Effector memory CD4-positive, alpha-beta T cell (primary cell): ENCODE measurements around the gene SIL1.

ENCODE experiments used
- DNase-seq, 3 donors: peaks; one replicate each; pipeline ENCODE4 v3.0.0-alpha.2; 2020
- H3K27ac ChIP-seq: 2 replicates; pipeline ENCODE4 v1.7.0; 2013; ENCODE audit warnings: mild to moderate bottlenecking, low read length, moderate library complexity; ENCODE audit not compliant: insufficient read depth, poor library complexity, severe bottlenecking
- H3K27me3 ChIP-seq: replicated peaks from 2 replicates; pipeline ENCODE4 v1.7.0; 2013; ENCODE audit warnings: mild to moderate bottlenecking, low read length; ENCODE audit not compliant: insufficient read depth, control insufficient read depth, poor library complexity, severe bottlenecking
- H3K36me3 ChIP-seq: 2 replicates; pipeline ENCODE4 v1.7.0; 2013; ENCODE audit warnings: mild to moderate bottlenecking, low read length, moderate library complexity; ENCODE audit not compliant: control insufficient read depth, insufficient read depth
- H3K4me1 ChIP-seq: 2 replicates; pipeline ENCODE4 v1.7.0; 2013; ENCODE audit warnings: low read length, mild to moderate bottlenecking; ENCODE audit not compliant: control insufficient read depth, insufficient read depth, poor library complexity, severe bottlenecking
- H3K4me3 ChIP-seq: 2 replicates; pipeline ENCODE4 v1.7.0; 2013; ENCODE audit warnings: low read length, low read depth, mild to moderate bottlenecking; ENCODE audit not compliant: insufficient read depth, poor library complexity, severe bottlenecking
- H3K9me3 ChIP-seq: 2 replicates; pipeline ENCODE4 v1.7.0; 2013; ENCODE audit warnings: mild to moderate bottlenecking, low read length, moderate library complexity; ENCODE audit not compliant: control insufficient read depth

The SIL1 gene

DNA sequence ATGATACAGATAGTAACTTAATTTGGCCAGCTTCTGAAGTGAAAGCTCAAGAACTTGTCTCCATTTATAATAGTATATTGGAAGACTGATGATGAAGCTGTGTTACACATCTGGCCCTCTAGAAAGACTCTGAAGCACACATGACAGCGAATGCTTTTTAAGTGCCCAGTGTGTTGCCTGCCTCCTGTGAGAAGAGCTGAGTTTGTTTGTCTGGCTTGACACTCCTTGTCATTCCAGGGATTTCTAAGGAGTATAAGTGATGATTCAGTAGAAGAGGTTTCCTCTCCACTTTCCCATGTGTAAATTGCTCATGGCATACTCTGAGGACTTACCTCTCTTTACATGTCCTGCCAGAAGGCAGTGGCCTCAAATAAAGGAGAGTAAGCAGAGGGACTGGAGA lies 292.6 kb downstream of the SIL1 start:
- H3K9me3 ChIP-seq = no peaks in the 10 kb centered on the region
- H3K4me3 ChIP-seq = no peak overlapping the region
- no peak for DNase-seq
- H3K27ac ChIP-seq = no peak overlapping the region
- no peaks in the 10 kb centered on the region for H3K27me3 ChIP-seq
- H3K36me3 ChIP-seq = peaks cover 7% of the 10 kb centered on the region
- no peaks in the 10 kb centered on the region for H3K4me1 ChIP-seq

DNA sequence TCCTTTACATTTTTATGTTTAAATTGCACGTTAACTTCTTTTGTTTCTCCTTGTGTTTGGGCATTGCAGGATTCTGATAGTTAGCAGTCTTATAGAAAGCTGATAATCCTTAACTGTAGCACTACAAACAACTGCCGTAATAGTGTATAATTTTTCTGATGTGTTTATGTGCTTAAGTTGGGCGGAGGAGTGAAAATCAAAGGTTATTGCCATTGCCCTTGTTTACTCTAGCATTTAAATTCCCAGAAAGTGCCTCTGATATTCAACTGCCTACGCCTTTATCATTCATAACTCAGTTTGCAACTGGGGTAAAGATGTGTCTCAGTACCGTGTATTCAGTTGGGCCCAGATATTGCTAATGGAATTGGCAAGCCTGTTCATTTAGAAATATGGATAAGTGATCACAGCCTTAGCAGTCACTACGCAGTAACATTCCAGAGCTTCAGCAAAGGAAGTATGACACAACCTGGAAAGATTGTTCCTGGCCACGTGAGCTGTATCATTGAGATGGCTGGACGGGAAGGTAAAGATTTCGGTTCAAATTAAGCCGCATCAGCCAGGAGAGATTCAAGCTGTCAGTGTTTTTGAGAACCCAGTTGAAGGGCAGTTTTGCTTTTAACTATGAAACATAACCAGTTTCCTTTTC lies 294.9 kb downstream of the SIL1 start:
- Histone ChIP-seq H3K36me3 (peaks cover 7% of the 10 kb centered on the region), H3K4me3 (no peak overlapping the region), H3K27ac (no peak overlapping the region), H3K9me3 (no peaks in the 10 kb centered on the region), H3K27me3 (no peaks in the 10 kb centered on the region), H3K4me1 (no peaks in the 10 kb centered on the region)
- DNase-seq = no peak

DNA sequence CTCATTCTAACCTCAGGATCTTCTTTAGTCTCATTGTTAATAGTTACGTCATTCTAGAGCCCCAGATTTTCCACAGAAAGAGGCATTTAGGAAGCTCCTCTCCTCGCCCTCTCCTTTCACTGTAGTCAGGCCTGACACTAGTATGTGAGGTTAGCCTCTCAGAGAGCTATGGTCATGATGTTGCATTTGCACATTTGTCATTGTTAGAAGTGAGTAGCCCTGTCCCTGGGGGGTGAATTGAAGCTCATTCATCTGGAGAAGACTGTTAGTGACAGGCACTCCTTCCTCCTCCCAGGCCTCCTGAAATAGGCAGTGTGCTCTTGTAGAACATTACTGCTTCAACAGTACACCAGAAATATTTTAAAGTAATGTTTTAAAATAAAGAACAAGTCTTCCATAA lies 296.5 kb downstream of the SIL1 start:
- Histone ChIP-seq H3K4me3 (no peak overlapping the region), H3K4me1 (no peaks in the 10 kb centered on the region), H3K9me3 (no peaks in the 10 kb centered on the region), H3K27me3 (no peaks in the 10 kb centered on the region), H3K36me3 (peaks cover 7% of the 10 kb centered on the region), H3K27ac (no peak overlapping the region)
- no peak for DNase-seq

DNA sequence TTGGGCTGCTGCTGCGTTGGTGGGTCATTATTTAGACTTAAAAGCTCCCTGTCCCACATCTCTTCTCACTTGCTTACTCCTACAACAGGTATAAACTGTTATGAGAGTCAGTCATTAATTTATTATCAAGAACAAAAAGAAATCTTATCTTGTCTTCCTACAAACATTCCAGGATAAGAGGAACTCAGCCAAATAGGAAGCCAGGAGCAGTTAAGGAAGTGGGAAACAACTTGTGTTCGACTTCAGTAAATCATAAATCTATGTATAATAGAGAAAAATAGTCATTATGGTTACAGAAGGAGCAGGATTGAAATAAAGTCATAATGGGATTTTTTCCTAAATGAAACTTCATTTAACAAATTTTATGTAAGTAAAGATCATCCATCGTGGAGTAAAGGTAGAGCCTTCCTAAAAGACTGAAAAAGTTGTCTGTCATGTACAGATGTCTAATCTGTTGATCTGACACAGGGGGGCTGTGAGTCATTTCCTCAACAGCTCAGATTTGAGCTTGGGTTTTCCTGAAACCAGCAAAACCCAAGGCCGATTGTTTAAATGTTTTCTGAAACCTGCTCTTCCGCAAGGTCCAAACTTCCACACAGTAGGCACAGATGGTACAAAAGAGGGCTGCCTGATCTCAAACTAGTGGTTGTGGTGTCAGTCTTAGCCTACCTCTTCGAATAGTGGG lies 297.7 kb downstream of the SIL1 start:
- Histone ChIP-seq H3K27me3 (no peaks in the 10 kb centered on the region), H3K4me3 (no peak overlapping the region), H3K9me3 (no peaks in the 10 kb centered on the region), H3K27ac (no peak overlapping the region), H3K4me1 (no peaks in the 10 kb centered on the region), H3K36me3 (peaks cover under 1% of the 10 kb centered on the region)
- no peak for DNase-seq

DNA sequence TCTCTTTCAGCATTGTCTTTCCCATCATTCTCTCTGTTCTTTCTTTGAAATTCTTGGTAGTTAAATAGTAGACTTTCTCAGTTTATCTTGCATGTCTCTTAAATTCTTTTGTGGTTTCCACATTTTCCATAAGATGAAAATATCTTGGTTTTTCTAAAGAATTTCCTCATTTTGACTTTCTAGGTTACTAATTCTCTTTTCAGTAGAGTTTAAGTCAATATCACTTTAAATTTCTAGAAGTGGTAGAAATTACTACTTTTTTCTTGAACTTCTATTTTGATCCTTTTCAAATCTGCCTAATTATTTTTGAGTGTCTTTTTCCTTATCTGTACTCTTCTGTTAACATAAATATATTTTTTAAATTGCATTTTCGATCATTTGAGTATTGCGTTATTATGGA lies 299.4 kb downstream of the SIL1 start:
- H3K36me3 ChIP-seq = no peaks in the 10 kb centered on the region
- no peaks in the 10 kb centered on the region for H3K9me3 ChIP-seq
- H3K4me1 ChIP-seq = no peaks in the 10 kb centered on the region

DNA sequence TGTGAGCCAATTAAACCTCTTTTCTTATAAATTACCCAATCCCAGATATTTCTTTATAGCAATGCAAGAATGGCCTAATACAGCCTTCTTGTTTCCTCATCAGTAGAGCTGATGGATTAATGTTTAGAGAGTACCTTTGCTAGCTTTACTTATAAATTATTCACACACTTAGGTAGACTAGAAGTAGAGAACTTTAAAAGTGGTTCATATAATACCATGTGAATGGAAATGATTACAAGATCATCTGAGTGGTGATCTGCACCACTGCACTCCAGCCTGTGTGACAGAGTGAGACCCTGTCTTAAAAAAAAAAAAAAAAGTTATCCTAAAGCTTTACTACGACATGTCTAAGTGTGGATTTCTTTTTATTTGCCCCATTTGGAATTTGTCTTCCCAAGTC lies 299.9 kb downstream of the SIL1 start:
- no peaks in the 10 kb centered on the region for H3K4me1 ChIP-seq
- H3K27me3 ChIP-seq = no peaks in the 10 kb centered on the region
- H3K36me3 ChIP-seq = no peaks in the 10 kb centered on the region
- H3K9me3 ChIP-seq = no peaks in the 10 kb centered on the region
- H3K27ac ChIP-seq = no peak overlapping the region
- H3K4me3 ChIP-seq = no peak overlapping the region
- DNase-seq = no peak

More for the DNA sequence above, 299.4 kb downstream of the SIL1 start:
- no peak for DNase-seq
- H3K27me3 ChIP-seq = no peaks in the 10 kb centered on the region
- no peak overlapping the region for H3K27ac ChIP-seq
- no peak overlapping the region for H3K4me3 ChIP-seq
